ENCODE measurements around the gene SH3RF2.
"Not testable (repeated sequence)": the region's sequence is repeated elsewhere in the genome, so short reads cannot be mapped to it uniquely, and the experiment has no call there.

The SH3RF2 gene

GRCh38 chr5:146010447-146010846, 74.1 kb downstream of the SH3RF2 start:
- DNase-seq, result not testable (repeated sequence)

- no peak for DNase-seq
Measured at GRCh38 chr5:146013761-146014160, 77.4 kb downstream of the SH3RF2 start.

GRCh38 chr5:146015001-146015400, 78.6 kb downstream of the SH3RF2 start:
- no peak for DNase-seq

- no peak for DNase-seq
Measured at GRCh38 chr5:146016764-146017484, 80.5 kb downstream of the SH3RF2 start.

GRCh38 chr5:146018514-146019375, 82.4 kb downstream of the SH3RF2 start:
- DNase-seq, result no peak

GRCh38 chr5:146020100-146020499, 83.7 kb downstream of the SH3RF2 start:
- no peak for DNase-seq

- no peak for DNase-seq
Measured at GRCh38 chr5:146024034-146024433, 87.7 kb downstream of the SH3RF2 start.

- no peak for DNase-seq
Measured at GRCh38 chr5:146025114-146025680, 88.8 kb downstream of the SH3RF2 start.

GRCh38 chr5:146025681-146026080, 89.3 kb downstream of the SH3RF2 start:
- no peak for DNase-seq

GRCh38 chr5:146026307-146027010, 90.1 kb downstream of the SH3RF2 start:
- DNase-seq, result no peak

- no peak for DNase-seq
Measured at GRCh38 chr5:146027751-146028150, 91.4 kb downstream of the SH3RF2 start.

GRCh38 chr5:146032911-146033310, 96.5 kb downstream of the SH3RF2 start:
- no peak for DNase-seq

GRCh38 chr5:146034127-146034526, 97.7 kb downstream of the SH3RF2 start:
- DNase-seq, result no peak

GRCh38 chr5:146034605-146035004, 98.2 kb downstream of the SH3RF2 start:
- no peak for DNase-seq

- no peak for DNase-seq
Measured at GRCh38 chr5:146039420-146039819, 103.0 kb downstream of the SH3RF2 start.

GRCh38 chr5:146040527-146040926, 104.1 kb downstream of the SH3RF2 start:
- DNase-seq, result no peak

GRCh38 chr5:146041180-146041789, 104.9 kb downstream of the SH3RF2 start:
- peak in 1 of 2 experiments; percentile 21 for DNase-seq

- DNase-seq, result peak in 1 of 2 experiments; percentile 49
Measured at GRCh38 chr5:146042628-146043279, 106.4 kb downstream of the SH3RF2 start.

- DNase-seq, result no peak
Measured at GRCh38 chr5:146043722-146044121, 107.3 kb downstream of the SH3RF2 start.

- DNase-seq, result no peak
Measured at GRCh38 chr5:146047396-146047795, 111.0 kb downstream of the SH3RF2 start.

GRCh38 chr5:146048994-146049703, 112.8 kb downstream of the SH3RF2 start:
- DNase-seq, result peak; percentile 47 to 84

- DNase-seq, result no peak
Measured at GRCh38 chr5:146049704-146050026, 113.3 kb downstream of the SH3RF2 start.

Data from NCI-H446 (cell line).